ENCODE data around the gene FBN2.

DNA sequence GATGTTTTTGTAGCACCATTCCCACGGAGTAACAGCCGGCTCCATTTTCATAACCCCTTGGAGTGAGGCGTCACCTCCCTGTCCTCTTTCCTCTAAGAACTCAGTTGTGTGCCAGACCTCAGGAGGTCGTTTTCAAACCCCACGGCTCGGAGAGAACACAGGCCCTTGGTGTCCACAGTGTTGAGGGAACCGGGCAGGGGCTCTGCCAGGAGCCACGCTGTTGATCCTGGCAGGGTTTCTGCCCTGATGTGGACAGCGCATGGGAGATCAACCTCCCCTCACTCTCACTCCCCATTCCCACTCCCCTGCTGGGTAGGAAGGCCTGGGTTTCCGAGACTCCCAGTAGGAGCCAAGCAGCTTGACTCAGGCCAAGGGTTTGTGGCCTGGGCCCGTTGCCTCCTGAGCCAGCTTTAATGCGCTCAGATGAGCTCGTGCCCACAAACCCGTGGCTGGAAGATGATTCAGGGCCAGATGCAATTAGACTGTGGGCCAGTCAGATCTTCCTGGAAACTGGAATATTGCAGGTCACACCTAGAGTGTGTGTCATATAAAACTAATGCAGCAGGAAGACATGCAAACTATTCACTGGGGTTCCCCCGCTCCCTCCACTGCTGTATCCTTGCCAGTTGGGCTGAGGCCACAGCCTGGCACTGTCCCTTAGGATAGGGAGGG, 321.0 kb downstream of the FBN2 start:
- TF ChIP-seq, protein P1, sequence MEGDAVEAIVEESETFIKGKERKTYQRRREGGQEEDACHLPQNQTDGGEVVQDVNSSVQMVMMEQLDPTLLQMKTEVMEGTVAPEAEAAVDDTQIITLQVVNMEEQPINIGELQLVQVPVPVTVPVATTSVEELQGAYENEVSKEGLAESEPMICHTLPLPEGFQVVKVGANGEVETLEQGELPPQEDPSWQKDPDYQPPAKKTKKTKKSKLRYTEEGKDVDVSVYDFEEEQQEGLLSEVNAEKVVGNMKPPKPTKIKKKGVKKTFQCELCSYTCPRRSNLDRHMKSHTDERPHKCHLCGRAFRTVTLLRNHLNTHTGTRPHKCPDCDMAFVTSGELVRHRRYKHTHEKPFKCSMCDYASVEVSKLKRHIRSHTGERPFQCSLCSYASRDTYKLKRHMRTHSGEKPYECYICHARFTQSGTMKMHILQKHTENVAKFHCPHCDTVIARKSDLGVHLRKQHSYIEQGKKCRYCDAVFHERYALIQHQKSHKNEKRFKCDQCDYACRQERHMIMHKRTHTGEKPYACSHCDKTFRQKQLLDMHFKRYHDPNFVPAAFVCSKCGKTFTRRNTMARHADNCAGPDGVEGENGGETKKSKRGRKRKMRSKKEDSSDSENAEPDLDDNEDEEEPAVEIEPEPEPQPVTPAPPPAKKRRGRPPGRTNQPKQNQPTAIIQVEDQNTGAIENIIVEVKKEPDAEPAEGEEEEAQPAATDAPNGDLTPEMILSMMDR (IDR thresholded peaks at IDR 0.05), result no peak
- TF ChIP-seq POLR2AphosphoS5 (IDR thresholded peaks at IDR 0.05) (peak; percentile 47), POLR2A (IDR thresholded peaks at IDR 0.05) (no peak)
